SKM-1 (cell line): Measurements from ENCODE around the gene RNF8.
A peak's percentile ranks its signal among the peaks of the same experiment; 100 is the strongest.

Experiments used
- DNase-seq: peaks from one replicate; lab custom pipeline; 2025; ENCODE audit not compliant: unreplicated experiment; lab: John Stamatoyannopoulos, UW

The RNF8 gene

GRCh38 chr6:37357288-37357687 lies 3.5 kb downstream of the RNF8 start:
- DNase-seq = no peak

- DNase-seq = no peak
Measured at GRCh38 chr6:37357860-37358259, 4.1 kb downstream of the RNF8 start.

GRCh38 chr6:37359039-37359438 lies 5.3 kb downstream of the RNF8 start:
- no peak for DNase-seq

GRCh38 chr6:37362101-37362828 lies 8.5 kb downstream of the RNF8 start:
- no peak for DNase-seq

- DNase-seq = no peak
Measured at GRCh38 chr6:37365791-37366190, 12.0 kb downstream of the RNF8 start.

- no peak for DNase-seq
Measured at GRCh38 chr6:37366910-37367309, 13.1 kb downstream of the RNF8 start.

- DNase-seq = peak; percentile 18
Measured at GRCh38 chr6:37368961-37369320, 15.2 kb downstream of the RNF8 start.

- DNase-seq = no peak
Measured at GRCh38 chr6:37369321-37370201, 15.8 kb downstream of the RNF8 start.

GRCh38 chr6:37371154-37372083 lies 17.6 kb downstream of the RNF8 start:
- DNase-seq = no peak

GRCh38 chr6:37372116-37372515 lies 18.3 kb downstream of the RNF8 start:
- no peak for DNase-seq

GRCh38 chr6:37373822-37374471 lies 20.2 kb downstream of the RNF8 start:
- no peak for DNase-seq

GRCh38 chr6:37375376-37375775 lies 21.6 kb downstream of the RNF8 start:
- no peak for DNase-seq

- no peak for DNase-seq
Measured at GRCh38 chr6:37376078-37376743, 22.4 kb downstream of the RNF8 start.

GRCh38 chr6:37381579-37381978 lies 27.8 kb downstream of the RNF8 start:
- peak; percentile 22 for DNase-seq

GRCh38 chr6:37382994-37383765 lies 29.4 kb downstream of the RNF8 start:
- DNase-seq = no peak

GRCh38 chr6:37388578-37388977 lies 34.8 kb downstream of the RNF8 start:
- no peak for DNase-seq

GRCh38 chr6:37389857-37390256 lies 36.1 kb downstream of the RNF8 start:
- DNase-seq = no peak

- DNase-seq = no peak
Measured at GRCh38 chr6:37391120-37391519, 37.3 kb downstream of the RNF8 start.

GRCh38 chr6:37392821-37393220 lies 39.0 kb downstream of the RNF8 start:
- no peak for DNase-seq
